NCI-H146 treated with DMSO at 0.1 percent for 48 hours (cell line): Measurements from ENCODE around the gene SPATA2L.
A peak's percentile ranks its signal among the peaks of the same experiment; 100 is the strongest.

Experiments
- DNase-seq: peaks from one replicate; lab custom pipeline; 2025; ENCODE audit not compliant: unreplicated experiment; lab: John Stamatoyannopoulos, UW

Gene SPATA2L

GRCh38 chr16:89660146-89660545 lies 41.4 kb downstream of the SPATA2L start:
- no peak for DNase-seq

GRCh38 chr16:89658221-89658879 lies 43.2 kb downstream of the SPATA2L start:
- no peak for DNase-seq

- DNase-seq = peak; percentile 24
Observed at GRCh38 chr16:89657442-89658220, 43.9 kb downstream of the SPATA2L start, which contains the start of the genes CHMP1A and SPATA33. Gene CHMP1A (minus strand): TSS chr16:89657708. CDS start chr16:89657588, 120 bp downstream. Gene SPATA33 (plus strand): TSS chr16:89657836. CDS start chr16:89657912, 76 bp downstream.

GRCh38 chr16:89656435-89657121 lies 44.9 kb downstream of the SPATA2L start:
- DNase-seq = no peak

GRCh38 chr16:89655062-89655643 lies 46.4 kb downstream of the SPATA2L start:
- DNase-seq = no peak

- no peak for DNase-seq
Observed at GRCh38 chr16:89653656-89654295, 47.7 kb downstream of the SPATA2L start.

- no peak for DNase-seq
Observed at GRCh38 chr16:89651584-89651983, 49.9 kb downstream of the SPATA2L start.

- no peak for DNase-seq
Observed at GRCh38 chr16:89646906-89647305, 54.6 kb downstream of the SPATA2L start.
